Fibroblast of peridontal ligament (primary cell): ENCODE measurements around the gene KRTAP9-3.
A peak's percentile ranks its signal among the peaks of the same experiment; 100 is the strongest.
"Not testable (repeated sequence)": the region's sequence is repeated elsewhere in the genome, so short reads cannot be mapped to it uniquely, and the experiment has no call there.

Experiments used
- DNase-seq: peaks from one replicate; pipeline ENCODE4 v3.0.0-alpha.2; 2010; ENCODE audit errors: extremely low read depth

The KRTAP9-3 gene, protein sequence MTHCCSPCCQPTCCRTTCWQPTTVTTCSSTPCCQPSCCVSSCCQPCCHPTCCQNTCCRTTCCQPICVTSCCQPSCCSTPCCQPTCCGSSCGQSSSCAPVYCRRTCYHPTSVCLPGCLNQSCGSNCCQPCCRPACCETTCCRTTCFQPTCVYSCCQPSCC

DNA sequence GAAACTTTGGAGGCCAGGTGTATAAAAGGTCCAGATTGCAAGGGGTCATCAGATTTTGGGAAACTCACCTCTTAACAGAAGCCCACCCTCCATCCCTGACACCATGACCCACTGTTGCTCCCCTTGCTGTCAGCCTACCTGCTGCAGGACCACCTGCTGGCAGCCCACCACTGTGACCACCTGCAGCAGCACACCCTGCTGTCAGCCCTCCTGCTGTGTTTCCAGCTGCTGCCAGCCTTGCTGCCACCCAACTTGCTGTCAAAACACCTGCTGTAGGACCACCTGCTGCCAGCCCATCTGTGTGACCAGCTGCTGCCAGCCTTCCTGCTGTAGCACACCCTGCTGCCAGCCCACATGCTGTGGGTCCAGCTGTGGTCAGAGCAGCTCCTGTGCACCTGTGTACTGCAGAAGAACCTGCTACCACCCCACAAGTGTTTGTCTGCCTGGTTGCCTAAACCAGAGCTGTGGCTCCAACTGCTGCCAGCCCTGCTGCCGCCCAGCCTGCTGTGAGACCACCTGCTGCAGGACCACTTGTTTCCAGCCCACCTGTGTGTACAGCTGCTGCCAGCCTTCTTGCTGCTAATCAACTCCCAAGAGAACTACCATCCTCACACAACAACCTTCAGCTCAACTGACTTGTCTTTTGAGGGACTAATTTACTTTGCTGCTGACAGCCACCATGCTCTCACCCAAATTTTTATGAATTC is at the start of gene KRTAP9-3:
KRTAP9-3 (plus strand) TSS at position 51 of the 707 bp plus-strand sequence; CDS start at position 104, 53 bp downstream.
- not testable (repeated sequence) for DNase-seq

DNA sequence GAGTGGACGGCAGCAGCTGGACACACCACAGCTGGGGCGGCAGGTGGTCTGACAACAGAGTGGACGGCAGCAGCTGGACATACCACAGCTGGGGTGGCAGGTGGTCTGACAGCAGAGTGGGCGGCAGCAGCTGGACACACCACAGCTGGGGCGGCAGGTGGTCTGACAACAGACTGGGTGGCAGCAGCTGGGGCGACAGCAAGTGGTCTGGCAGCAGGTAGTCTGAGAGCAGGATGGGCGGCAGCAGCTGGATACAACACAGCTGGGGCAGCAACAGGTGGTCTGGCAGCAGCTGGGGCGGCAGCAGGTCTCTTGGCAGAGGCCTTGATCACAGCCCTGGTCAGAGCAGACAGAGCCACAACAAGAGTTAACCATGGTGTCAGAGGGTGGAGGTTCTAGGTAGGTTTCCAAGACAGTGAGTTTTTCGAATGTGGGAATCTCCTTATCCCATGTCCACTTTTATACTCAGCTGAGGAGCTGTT is 47.7 kb upstream of the KRTAP9-3 start, which contains the start of gene KRTAP4-1:
KRTAP4-1 (minus strand) TSS at position 432 of the 482 bp plus-strand sequence; CDS start at position 375, 57 bp downstream.
- DNase-seq, result no peak

DNA sequence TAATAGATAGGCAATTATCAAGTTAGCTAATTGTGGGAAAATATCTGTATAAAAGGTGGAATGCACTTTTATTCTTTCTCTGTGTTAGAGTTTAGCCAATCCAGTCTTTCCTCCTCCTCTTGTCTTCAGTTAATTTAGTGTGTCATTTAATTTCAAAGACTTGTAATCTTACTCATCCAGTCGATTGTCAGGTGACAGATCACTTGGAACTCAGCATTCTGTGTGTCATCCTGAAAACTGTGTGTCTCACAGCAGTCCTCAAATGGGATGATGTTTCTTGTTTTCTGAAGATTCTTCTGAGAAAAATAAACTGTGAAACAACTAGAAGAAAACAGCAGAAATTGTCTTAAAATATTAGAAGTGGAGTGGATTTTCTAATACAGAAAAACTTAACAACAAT is 47.2 kb upstream of the KRTAP9-3 start:
- DNase-seq, result no peak

DNA sequence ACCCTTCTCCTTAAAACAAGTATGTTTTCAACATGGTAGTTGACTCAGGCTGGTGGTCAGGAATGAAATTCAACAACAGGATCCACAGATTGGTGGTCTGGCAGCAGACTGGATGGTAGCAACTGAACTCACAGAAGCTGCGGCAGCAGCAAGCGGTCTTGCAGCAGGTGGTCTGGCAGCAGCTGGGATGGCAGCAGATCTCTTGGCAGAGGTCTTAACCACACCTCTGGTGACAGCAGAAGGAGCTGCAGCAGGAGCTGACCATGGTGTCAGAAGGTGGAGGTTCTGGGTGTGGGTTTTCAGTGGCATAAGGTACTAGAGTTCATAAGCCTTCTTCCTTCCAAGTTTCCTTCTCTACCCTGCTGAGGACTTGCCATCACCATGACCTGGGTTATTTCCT is 45.4 kb upstream of the KRTAP9-3 start:
- DNase-seq, result no peak

DNA sequence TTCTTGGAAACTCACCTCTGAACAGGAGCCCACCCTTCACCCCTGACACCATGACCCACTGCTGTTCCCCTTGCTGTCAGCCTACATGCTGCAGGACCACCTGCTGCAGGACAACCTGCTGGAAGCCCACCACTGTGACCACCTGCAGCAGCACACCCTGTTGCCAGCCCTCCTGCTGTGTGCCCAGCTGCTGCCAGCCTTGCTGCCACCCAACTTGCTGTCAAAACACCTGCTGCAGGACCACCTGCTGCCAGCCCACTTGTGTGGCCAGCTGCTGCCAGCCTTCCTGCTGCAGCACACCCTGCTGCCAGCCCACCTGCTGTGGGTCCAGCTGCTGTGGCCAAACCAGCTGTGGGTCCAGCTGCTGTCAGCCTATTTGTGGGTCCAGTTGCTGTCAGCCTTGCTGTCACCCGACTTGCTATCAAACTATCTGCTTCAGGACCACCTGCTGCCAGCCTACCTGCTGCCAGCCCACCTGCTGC is 42.4 kb upstream of the KRTAP9-3 start, which contains the start of gene KRTAP9-1:
KRTAP9-1 (plus strand) TSS at position 51 of the 482 bp plus-strand sequence; CDS start at position 51, 0 bp downstream.
- DNase-seq, result not testable (repeated sequence)

DNA sequence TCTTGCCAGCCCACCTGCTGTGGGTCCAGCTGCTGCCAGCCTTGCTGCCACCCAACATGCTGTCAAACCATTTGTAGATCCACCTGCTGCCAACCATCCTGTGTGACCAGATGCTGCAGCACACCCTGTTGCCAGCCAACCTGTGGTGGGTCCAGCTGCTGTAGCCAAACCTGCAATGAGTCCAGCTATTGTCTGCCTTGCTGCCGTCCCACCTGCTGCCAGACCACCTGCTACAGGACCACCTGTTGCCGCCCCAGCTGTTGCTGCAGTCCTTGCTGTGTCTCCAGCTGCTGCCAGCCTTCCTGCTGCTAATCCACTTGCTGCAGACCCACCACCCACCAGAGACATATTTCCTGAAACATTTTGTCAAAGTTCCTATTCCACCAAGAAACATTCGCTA is 41.9 kb upstream of the KRTAP9-3 start:
- DNase-seq, result no peak

DNA sequence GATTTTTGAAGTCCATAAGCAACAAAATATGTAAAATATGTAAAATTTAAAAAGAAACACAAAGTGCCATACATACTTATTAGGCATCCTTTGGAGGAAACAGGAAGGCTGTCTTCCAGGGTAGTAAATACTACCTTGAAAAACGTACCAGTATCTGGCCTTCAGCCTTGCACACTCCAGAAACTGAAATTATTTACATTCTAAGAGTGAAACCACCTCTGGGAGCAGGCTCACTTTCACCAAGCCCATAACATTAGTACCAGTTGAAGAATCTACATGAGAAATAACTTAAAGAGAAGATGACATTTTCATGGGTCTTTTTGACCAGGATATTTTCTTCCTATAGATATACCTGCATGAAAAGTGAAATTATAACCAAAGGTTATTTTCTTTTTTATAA is 36.2 kb upstream of the KRTAP9-3 start:
- no peak for DNase-seq

DNA sequence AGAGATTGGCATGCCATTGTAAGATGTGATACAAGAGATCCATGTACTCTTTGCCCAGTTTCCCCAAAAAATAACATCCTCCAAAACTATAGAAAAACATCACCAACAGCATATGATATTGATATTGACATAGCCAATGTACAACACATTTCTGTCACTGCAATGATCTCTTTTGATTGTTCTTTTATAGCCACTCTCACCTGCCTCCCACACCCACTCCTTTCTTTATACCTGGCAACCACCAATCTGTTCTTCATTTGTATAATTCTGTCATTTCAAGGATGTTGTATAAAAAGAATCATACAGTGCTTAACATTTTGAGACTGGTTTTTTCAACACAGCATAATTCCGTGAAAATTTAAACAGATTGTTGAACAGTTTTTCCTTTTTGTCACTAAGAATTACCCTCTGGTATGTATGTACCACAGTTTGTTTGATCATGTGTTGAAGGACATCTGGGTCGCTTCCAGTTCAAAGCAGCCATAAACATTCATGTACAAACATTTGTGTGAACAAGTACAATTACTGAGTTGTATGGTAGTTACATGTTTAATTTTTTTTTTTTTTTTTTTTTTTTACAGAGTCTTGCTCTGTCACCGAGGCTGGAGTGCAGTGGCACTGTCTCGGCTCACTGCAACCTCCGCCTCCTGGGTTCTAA is 32.7 kb upstream of the KRTAP9-3 start:
- DNase-seq, result no peak

DNA sequence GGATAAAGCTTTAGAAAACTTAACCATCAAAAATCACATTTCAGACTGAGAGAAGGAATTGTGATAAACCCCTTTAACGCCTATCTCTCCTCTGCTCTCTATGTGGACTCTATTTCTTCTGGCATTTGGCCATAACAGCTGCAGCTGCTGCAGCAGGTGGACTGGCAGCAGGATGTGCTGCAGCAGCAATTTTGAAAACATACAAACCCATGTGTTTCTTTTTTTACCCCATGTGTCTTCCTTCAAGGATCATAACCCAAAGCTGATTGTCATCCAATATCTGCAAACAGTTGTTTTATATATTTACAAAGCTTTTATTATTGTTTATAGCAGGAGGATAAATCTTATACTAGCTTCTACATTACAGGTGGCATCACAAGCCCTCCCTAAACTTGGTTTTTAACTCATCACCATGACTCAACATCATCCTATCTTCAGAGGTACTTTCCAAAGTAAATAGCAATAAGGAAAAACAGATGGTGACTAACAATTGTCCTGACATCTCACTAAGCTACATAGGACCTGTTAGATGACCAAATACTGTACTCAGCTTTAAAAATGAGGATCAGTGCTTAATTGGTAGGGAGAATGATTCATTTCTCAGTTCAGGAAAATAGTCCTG is 20.3 kb upstream of the KRTAP9-3 start:
- peak; percentile 46 for DNase-seq

DNA sequence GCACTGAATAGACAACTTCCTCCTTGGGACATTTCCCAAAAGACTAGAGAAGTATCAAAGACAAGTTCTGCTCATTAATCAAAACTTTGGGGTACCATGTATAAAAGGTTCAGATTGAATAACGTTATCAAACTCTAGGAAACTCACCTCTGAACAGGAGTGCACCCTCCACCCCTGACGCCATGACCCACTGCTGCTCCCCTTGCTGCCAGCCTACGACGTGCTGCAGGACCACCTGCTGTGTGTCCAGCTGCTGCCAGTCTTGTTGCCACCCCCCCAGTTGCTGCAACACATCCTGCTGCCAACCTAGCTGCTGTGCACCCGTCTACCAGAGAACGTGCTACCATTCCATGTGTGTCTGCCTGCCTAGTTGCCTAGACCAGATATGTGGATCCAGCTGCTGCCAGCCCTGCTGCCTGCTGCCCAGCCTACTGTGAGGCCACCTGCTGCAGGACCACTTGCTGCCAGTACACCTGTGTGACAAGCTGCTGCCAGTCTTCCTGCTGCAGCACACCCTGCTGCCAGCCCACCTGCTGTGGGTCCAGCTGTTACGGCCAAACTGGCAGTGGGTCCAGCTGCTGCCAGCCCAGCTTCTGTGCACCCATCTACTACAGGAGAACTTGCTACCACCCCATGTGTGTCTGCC is 19.6 kb upstream of the KRTAP9-3 start:
- no peak for DNase-seq

DNA sequence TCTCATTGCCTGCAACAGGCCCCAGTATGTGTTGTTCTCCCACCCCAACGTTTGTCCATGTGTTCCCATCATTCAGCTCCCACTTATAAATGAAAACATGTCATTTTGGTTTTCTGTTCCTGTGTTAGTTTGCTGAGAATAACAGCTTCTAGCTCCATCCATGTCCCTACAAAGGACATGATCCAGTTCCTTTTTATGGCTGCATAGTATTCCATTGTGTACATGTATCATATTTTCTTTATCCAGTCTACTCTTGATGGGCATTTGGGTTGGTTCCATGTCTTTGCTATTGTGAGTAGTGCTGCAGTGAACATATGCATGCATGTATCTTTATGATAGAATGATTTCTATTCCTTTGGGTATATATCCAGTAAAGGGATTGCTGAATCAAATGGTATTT is 16.6 kb upstream of the KRTAP9-3 start:
- no peak for DNase-seq

DNA sequence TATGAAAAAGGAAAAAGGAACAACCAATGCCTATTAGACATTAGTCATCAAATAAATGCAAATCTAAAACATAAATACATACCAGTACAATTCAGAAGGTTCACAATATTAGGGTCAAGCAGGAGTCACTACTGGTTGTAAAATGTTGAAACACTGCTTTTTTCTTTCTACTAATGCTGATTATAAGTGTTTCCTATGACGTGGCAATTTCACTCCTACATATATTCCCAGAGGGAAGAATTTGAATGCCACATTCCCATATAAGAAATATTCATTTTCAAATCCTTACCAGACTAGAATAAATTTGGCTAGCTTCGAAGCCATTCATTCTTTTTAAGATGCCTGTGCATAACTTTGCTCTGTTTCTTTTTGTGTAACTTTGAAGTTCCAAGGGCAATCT is 8.4 kb upstream of the KRTAP9-3 start:
- DNase-seq, result peak; percentile 58

DNA sequence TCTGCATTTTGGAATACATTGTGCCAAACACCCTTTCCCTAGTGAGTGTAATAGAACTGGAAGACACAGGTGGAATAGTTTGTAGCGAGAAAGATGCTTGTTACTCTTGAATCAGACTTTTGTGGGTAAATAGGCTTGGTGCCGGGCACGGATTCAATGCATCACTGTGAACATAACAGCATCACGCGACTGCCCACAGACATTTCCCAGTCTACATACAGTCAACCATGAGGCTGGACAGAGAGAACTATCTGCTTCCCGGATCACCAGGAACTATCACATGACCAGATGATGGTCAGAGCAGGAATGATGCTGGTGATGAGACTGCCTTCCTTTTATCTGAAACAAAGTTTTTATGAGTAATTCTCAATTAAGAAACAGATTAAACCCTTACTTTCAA is 6.2 kb upstream of the KRTAP9-3 start:
- DNase-seq, result no peak

DNA sequence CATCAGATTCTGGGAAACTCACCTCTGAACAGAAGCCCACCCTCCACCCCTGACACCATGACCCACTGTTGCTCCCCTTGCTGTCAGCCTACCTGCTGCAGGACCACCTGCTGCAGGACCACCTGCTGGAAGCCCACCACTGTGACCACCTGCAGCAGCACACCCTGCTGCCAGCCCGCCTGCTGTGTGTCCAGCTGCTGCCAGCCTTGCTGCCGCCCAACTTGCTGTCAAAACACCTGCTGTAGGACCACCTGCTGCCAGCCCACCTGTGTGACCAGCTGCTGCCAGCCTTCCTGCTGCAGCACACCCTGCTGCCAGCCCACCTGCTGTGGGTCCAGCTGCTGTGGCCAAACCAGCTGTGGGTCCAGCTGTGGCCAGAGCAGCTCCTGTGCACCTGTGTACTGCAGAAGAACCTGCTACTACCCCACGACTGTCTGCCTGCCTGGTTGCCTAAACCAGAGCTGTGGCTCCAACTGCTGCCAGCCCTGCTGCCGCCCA is 5.6 kb upstream of the KRTAP9-3 start, which contains the start of gene KRTAP9-2:
KRTAP9-2 (plus strand) TSS at position 51 of the 498 bp plus-strand sequence; CDS start at position 58, 7 bp downstream.
- DNase-seq, result not testable (repeated sequence)

DNA sequence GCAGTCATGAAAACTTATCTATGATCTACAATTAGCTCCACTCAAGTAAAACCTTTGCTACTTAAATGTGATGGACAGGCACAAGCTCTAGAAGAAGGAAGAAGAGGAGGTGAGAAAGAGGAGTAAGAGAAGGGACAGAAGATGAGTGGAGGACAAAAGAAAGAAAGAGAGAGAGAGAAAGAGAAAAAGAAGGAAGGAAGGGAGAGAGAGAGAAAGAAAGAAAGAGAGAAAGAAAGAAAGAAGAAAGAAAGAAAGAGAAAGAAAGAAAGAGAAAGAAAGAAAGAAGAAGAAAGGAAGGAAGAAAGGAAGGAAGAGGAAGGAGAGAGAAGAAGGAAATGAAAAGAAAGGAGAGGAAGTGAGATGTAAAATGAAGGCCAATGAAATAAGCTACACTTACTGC is 2.2 kb upstream of the KRTAP9-3 start:
- no peak for DNase-seq

DNA sequence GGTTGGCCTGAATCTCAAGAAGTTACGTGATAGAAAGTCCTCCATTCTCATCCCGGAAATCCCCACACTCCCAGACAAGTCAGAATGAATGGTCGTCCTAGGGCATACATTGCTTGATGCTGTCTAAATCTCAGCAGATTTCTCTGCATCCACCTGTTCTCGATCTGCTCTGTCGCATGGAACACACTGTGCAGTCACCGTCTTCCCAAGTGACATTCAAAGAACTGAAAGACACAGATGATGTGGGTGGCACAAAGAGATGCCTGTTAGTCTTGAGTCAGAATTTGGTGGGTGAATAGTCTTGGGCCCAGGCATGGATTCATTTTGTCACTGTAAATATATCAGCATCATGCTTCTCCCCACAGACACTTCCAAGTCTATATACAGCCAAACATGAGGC is 518 bp upstream of the KRTAP9-3 start:
- DNase-seq, result no peak

DNA sequence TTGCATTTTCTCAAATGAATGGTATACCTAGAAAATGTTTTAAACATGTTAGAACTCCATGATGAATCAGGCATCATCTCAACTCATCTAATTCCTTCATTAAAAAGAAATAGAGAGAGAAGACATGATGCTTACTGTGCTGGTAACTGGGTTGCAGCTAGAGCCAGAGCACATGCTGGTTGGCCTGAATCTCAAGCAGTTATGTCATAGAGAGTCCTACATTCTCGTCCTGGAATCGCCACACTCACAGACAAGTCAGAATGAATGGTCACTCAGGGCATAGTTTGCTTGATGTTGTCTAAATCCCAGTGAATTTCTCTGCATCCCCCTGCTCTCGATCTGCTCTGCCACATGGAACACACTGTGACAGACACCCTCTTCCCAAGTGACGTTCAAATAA is 4.9 kb downstream of the KRTAP9-3 start:
- DNase-seq, result not testable (repeated sequence)

DNA sequence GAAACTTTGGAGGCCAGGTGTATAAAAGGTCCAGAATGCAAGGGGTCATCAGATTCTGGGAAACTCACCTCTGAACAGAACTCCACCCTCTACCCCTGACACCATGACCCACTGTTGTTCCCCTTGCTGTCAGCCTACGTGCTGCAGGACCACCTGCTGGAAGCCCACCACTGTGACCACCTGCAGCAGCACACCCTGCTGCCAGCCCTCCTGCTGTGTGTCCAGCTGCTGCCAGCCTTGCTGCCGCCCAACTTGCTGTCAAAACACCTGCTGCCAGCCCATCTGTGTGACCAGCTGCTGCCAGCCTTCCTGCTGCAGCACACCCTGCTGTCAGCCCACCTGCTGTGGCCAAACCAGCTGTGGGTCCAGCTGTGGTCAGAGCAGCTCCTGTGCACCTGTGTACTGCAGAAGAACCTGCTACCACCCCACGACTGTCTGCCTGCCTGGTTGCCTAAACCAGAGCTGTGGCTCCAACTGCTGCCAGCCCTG is 5.7 kb downstream of the KRTAP9-3 start, which contains the start of gene KRTAP9-8:
KRTAP9-8 (plus strand) TSS at position 51 of the 489 bp plus-strand sequence; CDS start at position 104, 53 bp downstream.
- DNase-seq, result not testable (repeated sequence)

DNA sequence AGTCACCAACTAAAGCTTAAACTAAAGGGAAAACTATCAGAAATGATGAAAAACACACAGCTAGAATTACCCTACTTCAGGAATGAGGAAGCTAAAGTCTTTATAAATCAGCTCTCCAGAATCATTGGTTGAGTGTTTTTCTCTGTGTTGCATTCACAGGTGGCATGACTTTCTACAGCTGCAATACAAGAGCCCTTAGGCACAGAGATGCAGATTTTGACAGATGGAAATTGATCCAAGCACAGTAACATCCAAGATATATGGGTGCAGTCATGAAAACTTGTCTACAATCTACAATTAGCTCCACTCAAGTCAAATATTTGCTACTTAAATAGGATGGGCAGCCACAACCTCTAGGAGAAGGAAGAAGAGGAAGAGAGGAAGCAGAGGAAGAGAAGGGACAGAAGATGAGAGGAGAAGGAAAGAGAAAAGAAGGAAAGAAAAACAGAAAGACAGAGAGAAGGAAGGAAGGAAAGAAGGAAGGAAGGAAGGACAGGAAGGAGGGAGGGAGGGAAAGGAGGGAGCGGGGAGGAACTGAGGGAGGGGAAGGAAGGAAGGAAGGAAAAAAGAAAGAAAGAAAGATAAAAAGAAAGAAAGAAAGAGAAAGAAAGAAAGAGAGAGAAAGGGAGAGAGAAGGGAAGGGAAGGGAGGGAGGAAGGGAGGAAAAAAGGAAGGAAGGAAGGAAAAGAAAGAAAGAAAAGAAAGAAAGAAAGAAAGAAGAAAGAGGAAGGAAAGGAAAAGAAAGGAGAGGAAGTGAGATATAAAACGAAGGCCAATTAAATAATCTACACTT is 14.9 kb downstream of the KRTAP9-3 start:
- not testable (repeated sequence) for DNase-seq
